DND-41 (cell line): Measurements from ENCODE around the gene CTNNA1.

Source experiments
- EZH2 ChIP-seq: IDR thresholded peaks from 3 replicates; pipeline ENCODE4 v1.6.1; 2012; ENCODE audit warnings: borderline replicate concordance, low read depth, mild to moderate bottlenecking, moderate library complexity, low read length, inconsistent platforms; ENCODE audit not compliant: severe bottlenecking
- TF ChIP-seq, protein P1 (sequence below): IDR thresholded peaks from 2 replicates; pipeline ENCODE4 v1.5.1; 2012; ENCODE audit warnings: borderline replicate concordance, low read length, moderate library complexity, mild to moderate bottlenecking; ENCODE audit not compliant: poor library complexity, severe bottlenecking; ENCODE audit errors: extremely low read depth

DNA sequence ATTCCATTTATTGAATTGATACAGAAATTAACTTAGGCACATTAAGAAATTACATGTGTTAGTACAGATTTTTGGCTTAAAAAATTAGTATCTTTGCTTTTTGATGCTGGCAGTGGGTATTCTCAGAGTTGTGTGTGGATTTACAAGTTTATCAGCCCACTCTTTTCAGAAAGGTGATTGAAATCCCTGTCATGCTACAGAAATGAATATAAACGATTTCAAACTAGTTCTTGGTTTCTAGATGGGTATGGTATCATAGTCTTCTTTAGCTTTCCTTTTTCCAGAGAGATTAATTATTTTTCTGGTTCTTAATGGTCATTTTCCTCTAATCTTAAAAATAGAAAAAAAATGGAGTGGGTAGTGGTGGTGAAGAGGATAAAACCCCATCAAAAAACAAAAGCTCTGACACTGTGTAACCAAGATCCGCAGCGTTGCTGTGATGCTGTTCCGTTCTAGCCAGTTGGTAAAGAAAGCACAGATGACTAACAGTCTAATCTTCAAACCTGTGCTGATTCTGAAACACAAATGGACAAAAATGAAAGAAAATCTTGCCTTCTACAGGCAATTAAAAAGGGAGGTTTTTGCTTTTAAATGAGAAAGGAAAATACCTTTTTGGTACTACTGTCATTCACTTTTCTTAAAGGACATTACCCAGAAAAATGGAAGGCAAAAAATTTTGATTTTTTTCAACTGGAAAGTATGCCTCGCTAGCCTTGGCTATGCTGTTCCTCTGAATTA is 116.7 kb downstream of the CTNNA1 start:
- TF ChIP-seq, protein P1, sequence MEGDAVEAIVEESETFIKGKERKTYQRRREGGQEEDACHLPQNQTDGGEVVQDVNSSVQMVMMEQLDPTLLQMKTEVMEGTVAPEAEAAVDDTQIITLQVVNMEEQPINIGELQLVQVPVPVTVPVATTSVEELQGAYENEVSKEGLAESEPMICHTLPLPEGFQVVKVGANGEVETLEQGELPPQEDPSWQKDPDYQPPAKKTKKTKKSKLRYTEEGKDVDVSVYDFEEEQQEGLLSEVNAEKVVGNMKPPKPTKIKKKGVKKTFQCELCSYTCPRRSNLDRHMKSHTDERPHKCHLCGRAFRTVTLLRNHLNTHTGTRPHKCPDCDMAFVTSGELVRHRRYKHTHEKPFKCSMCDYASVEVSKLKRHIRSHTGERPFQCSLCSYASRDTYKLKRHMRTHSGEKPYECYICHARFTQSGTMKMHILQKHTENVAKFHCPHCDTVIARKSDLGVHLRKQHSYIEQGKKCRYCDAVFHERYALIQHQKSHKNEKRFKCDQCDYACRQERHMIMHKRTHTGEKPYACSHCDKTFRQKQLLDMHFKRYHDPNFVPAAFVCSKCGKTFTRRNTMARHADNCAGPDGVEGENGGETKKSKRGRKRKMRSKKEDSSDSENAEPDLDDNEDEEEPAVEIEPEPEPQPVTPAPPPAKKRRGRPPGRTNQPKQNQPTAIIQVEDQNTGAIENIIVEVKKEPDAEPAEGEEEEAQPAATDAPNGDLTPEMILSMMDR: no peak
- TF ChIP-seq EZH2: no peak
